22Rv1 (cell line): Measurements from ENCODE around the gene SLC6A20.

Source experiments
- CTCF ChIP-seq: fragments of 450-650 bp; IDR thresholded peaks from 2 replicates; pipeline ENCODE4 v1.5.1; 2017; ENCODE audit warnings: mild to moderate bottlenecking
- ZFX ChIP-seq: fragments of 450-650 bp; IDR thresholded peaks from 2 replicates; pipeline ENCODE4 v1.6.1; 2017; ENCODE audit warnings: antibody characterized with exemption, borderline replicate concordance

DNA sequence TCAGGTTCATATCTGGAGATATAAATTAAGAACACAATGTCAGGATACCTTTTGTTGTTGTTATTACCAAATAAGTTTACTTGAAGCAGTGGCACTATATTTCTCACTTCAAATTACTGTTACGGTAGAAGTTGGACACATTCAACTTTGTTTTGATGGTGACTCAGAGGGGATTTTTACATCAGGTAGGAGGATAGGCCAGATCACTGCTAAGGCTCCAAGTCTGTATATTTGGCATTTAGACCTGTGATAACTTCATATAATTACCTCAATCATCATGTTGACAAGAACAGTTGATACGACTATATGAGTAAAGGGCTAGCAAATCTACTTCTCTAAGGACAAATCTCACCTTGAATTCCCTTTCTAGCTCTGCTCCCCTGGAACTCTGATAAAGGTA lies 30.0 kb upstream of the SLC6A20 start:
- TF ChIP-seq CTCF (no peak), ZFX (no peak)
